Adrenal gland (tissue), 12 donors: ENCODE measurements around the gene CCDC175. TPM values are rescaled to one million over a fixed set of nuclear protein-coding genes. Genes with fewer than 3 reads are reported as not detected.
A peak's percentile ranks its signal among the peaks of the same experiment; 100 is the strongest.

Experiments
- DNase-seq, 7 donors: peaks; one replicate each; pipeline ENCODE4 v3.0.0-alpha.2; 2019 to 2020
- H3K27ac ChIP-seq, 5 donors: fragments of 200-600 bp; sonication (generic) in 4 of 5; 1 replicate in 3 of 5; 2 replicates in 2 of 5; pipeline versions ENCODE4 v1.5.1 to v1.8.0; 2016 to 2020; ENCODE audit warnings: mild to moderate bottlenecking in 1 of 5
- H3K27me3 ChIP-seq: fragments of 200-600 bp; 2 replicates; pipeline ENCODE4 v1.8.0; 2021
- H3K36me3 ChIP-seq, 2 donors: fragments of 200-600 bp; replicated peaks in 1 of 2; 1 replicate in 1 of 2; 2 replicates in 1 of 2; pipeline versions ENCODE4 v1.5.1 to v1.8.0; 2018 to 2022
- H3K4me1 ChIP-seq, 2 donors: fragments of 200-600 bp; replicated peaks in 1 of 2; 1 replicate in 1 of 2; 2 replicates in 1 of 2; pipeline versions ENCODE4 v1.5.1 to v1.8.0; 2018 to 2021
- H3K4me3 ChIP-seq, 4 donors: fragments of 200-600 bp; sonication (generic) in 3 of 4; one replicate each; pipeline ENCODE4 v1.5.1; 2016 to 2018
- H3K9me3 ChIP-seq, 3 donors: fragments of 200-600 bp; sonication (generic) in 1 of 3; replicated peaks in 1 of 3; 1 replicate in 2 of 3; 2 replicates in 1 of 3; pipeline versions ENCODE4 v1.5.1 to v1.8.0; 2016 to 2021
- CTCF ChIP-seq, 6 experiments: fragments of 450-650 bp in 4 of 6; fragments of 200-600 bp in 2 of 6; sonication (generic) in 1 of 6; IDR thresholded peaks; 1 replicate in 5 of 6; 2 replicates in 1 of 6; pipeline versions ENCODE4 v1.5.1 to v1.8.0; 2016 to 2021; ENCODE audit warnings: antibody characterized with exemption in 6 of 6, mild to moderate bottlenecking in 2 of 6, moderate library complexity in 1 of 6
- POLR2A ChIP-seq, 2 donors: fragments of 450-650 bp; IDR thresholded peaks; one replicate each; pipeline ENCODE4 v1.6.1; 2017; ENCODE audit warnings: antibody characterized with exemption in 2 of 2, mild to moderate bottlenecking in 2 of 2, moderate library complexity in 1 of 2
- WGBS, 4 donors: extraction: QIAGEN DNeasy Blood & Tissue Kit in 2 of 4; methylation state at CpG; one replicate each; pipeline versions ENCODE4 v1.1.5 to v1.1.7; 2013 to 2017; 5-methylcytosine and 5-hydroxymethylcytosine counted together
- intact Hi-C, 2 donors: fragments of 100-400 bp; cut with DNase I; formaldehyde crosslinking; loops; one replicate each; pipeline versions ENCODE4 v1.14.1 to v1.15.0; 2022 to 2023
- polyA plus RNA-seq, 3 donors: library from polyadenylated mRNA; stranded (reverse); fragments of 200-250 nt in 2 of 3; fragments of 350-450 nt in 1 of 3; fragmentation: Illumina TruSeq in 1 of 3; extraction: RNeasy Lipid Tissue Mini Kit (QIAGEN cat#74804) in 1 of 3; gene quantifications; one replicate each; pipeline ENCODE4 v1.2.3, GENCODE V29; 2013 to 2014
- total RNA-seq, 9 donors: library from RNA; depleted of rRNA in 4 of 9; stranded (reverse); fragments of >200 nt in 4 of 9; fragments of 120-200 nt in 1 of 9; fragmentation: NEBNext Ultra II Directional in 1 of 9; extraction: Animal tissue kit (Norgen Biotek cat#: 25700) in 1 of 9; gene quantifications; one replicate each; pipeline versions ENCODE4 v1.1.0 to v1.2.4, GENCODE V29; 2013 to 2023
- donor health status: healthy with polysubstance abuse.
- donor health status: Bipolar disorder and iron deficiency.
- donor health status: DM: yes; HTN: yes; CAD: no.
- donor health status: DM: no; HTN: no; CAD: no.
- donor health status: DM: no; HTN: no; CAD: no.
- donor health status: DM: yes; HTN: yes; CAD: no.

Gene CCDC175
- total and polyA plus RNA-seq, 12 donors = 0.49 to 0.77 TPM; not detected in 10

- H3K9me3 ChIP-seq = no peaks in the 10 kb centered on the region
- WGBS, 4 donors = 18 to 72% (median 20%) methylated on average over 10 to 40 of the region's 40 CpGs
- intact Hi-C loops = no loop called here
- peak within 1 kb of the TSS; percentile 9 to 74 (median 46) for H3K4me3 ChIP-seq
- H3K27me3 ChIP-seq = no peaks in the 10 kb centered on the region
- DNase-seq = peak in 6 of 7 donors; percentile 54 to 81 (median 69)
- peak within 1 kb of the TSS; percentile 42 to 93 (median 72) for H3K27ac ChIP-seq
- H3K4me1 ChIP-seq = peaks cover 6 to 10% of the 10 kb centered on the region in 2 donors
- TF ChIP-seq CTCF (IDR thresholded peaks at IDR 0.05) = no peak
- TF ChIP-seq POLR2A (IDR thresholded peaks at IDR 0.05) = peak in 1 of 2 donors; percentile 12
- no peaks in the 10 kb centered on the region for H3K36me3 ChIP-seq
These were observed 111.1 kb downstream of the CCDC175 start, which contains the start of gene GPR135 for GRCh38 chr14:59465316-59466135. Gene GPR135 (minus strand): TSS chr14:59465380. CDS start chr14:59465226, 154 bp downstream.

GRCh38 chr14:59464486-59465315 lies 111.9 kb downstream of the CCDC175 start:
- Histone ChIP-seq H3K4me1 (peaks cover 6 to 10% of the 10 kb centered on the region in 2 donors), H3K27me3 (no peaks in the 10 kb centered on the region), H3K4me3 (peak overlapping the region; percentile 9 to 74 (median 46)), H3K9me3 (no peaks in the 10 kb centered on the region), H3K27ac (peak overlapping the region; percentile 42 to 93 (median 72)), H3K36me3 (no peaks in the 10 kb centered on the region)
- 0 to 1% (median 0%) methylated on average over 23 to 105 of the region's 105 CpGs for WGBS, 4 donors
- DNase-seq = peak; percentile 68 to 80 (median 69)
- intact Hi-C loops = no loop called here
- TF ChIP-seq POLR2A (IDR thresholded peaks at IDR 0.05) = peak in 1 of 2 donors; percentile 29
- no peak for TF ChIP-seq CTCF (IDR thresholded peaks at IDR 0.05)

GRCh38 chr14:59463787-59464485 lies 112.7 kb downstream of the CCDC175 start:
- H3K27me3 ChIP-seq = no peaks in the 10 kb centered on the region
- no peaks in the 10 kb centered on the region for H3K36me3 ChIP-seq
- H3K4me1 ChIP-seq = peaks cover 6 to 10% of the 10 kb centered on the region in 2 donors
- peak overlapping the region in 3 of 4 donors; percentile 34 to 74 (median 58) for H3K4me3 ChIP-seq
- TF ChIP-seq CTCF (IDR thresholded peaks at IDR 0.05) (no peak), POLR2A (IDR thresholded peaks at IDR 0.05) (no peak)
- DNase-seq = peak in 4 of 7 donors; percentile 19 to 77 (median 36)
- intact Hi-C loops = no loop called here
- 32 to 84% (median 51%) methylated on average over 16 to 60 of the region's 60 CpGs for WGBS, 4 donors
- peak overlapping the region in 4 of 5 donors; percentile 61 to 93 (median 76) for H3K27ac ChIP-seq
- no peaks in the 10 kb centered on the region for H3K9me3 ChIP-seq
